GM23338 (cell line): ENCODE data around the gene UBL7. TPM values are rescaled to one million over a fixed set of nuclear protein-coding genes. Genes with fewer than 3 reads are reported as not detected.

ENCODE experiments used
- ATAC-seq: fragments of 200-7000 bp; cut with Tn5 transposase; 3 replicates; pipeline ENCODE4 v1.9.1; 2020
- DNase-seq: peaks from one replicate; pipeline ENCODE4 v3.0.0-alpha.2; 2015; ENCODE audit warnings: low spot score
- H2AFZ ChIP-seq: fragments of 200-600 bp; sonication (generic); 2 replicates; pipeline ENCODE4 v1.8.0; 2016; ENCODE audit warnings: antibody characterized with exemption, mild to moderate bottlenecking, moderate library complexity
- H3F3A ChIP-seq: fragments of 200-600 bp; sonication (generic); replicated peaks from 2 replicates; pipeline ENCODE4 v1.8.0; 2017; ENCODE audit warnings: antibody characterized with exemption, mixed run types, low read depth
- H3K27ac ChIP-seq: fragments of 200-600 bp; sonication (generic); 2 replicates; pipeline ENCODE4 v1.6.1; 2016; ENCODE audit warnings: low read depth
- H3K27me3 ChIP-seq: fragments of 200-600 bp; sonication (generic); 2 replicates; pipeline ENCODE4 v1.8.0; 2016; ENCODE audit warnings: mild to moderate bottlenecking, mixed run types, moderate library complexity; ENCODE audit not compliant: insufficient read depth
- H3K36me3 ChIP-seq: fragments of 200-600 bp; sonication (generic); 2 replicates; pipeline ENCODE4 v1.8.0; 2016; ENCODE audit warnings: mild to moderate bottlenecking; ENCODE audit not compliant: insufficient read depth
- H3K4me1 ChIP-seq: fragments of 200-600 bp; sonication (generic); 2 replicates; pipeline ENCODE4 v1.8.0; 2016; ENCODE audit warnings: mild to moderate bottlenecking, moderate library complexity; ENCODE audit not compliant: insufficient read depth
- H3K4me2 ChIP-seq: fragments of 200-600 bp; sonication (generic); 2 replicates; pipeline ENCODE4 v1.7.1; 2017; ENCODE audit warnings: mixed run types
- H3K4me3 ChIP-seq: fragments of 200-600 bp; sonication (generic); 2 replicates; pipeline ENCODE4 v1.6.1; 2016; ENCODE audit warnings: mixed run types
- H3K79me2 ChIP-seq: fragments of 200-600 bp; sonication (generic); replicated peaks from 2 replicates; pipeline ENCODE4 v1.8.0; 2017; ENCODE audit warnings: mild to moderate bottlenecking; ENCODE audit not compliant: insufficient read depth
- H3K9me2 ChIP-seq: fragments of 200-600 bp; sonication (generic); 2 replicates; pipeline ENCODE4 v1.8.0; 2017; ENCODE audit not compliant: insufficient read depth
- H4K20me1 ChIP-seq: fragments of 200-600 bp; sonication (generic); replicated peaks from 2 replicates; pipeline ENCODE4 v1.8.0; 2017; ENCODE audit warnings: mild to moderate bottlenecking; ENCODE audit not compliant: insufficient read depth
- H3K27ac Mint-ChIP-seq: 2 replicates; pipeline ENCODE4 v1.8.0; 2020; ENCODE audit warnings: inconsistent platforms, mild to moderate bottlenecking, moderate library complexity, mixed read lengths
- H3K27me3 Mint-ChIP-seq: 3 replicates; pipeline ENCODE4 v1.8.0; 2022; ENCODE audit warnings: low read depth, mild to moderate bottlenecking, moderate library complexity, mixed read lengths, inconsistent platforms; ENCODE audit not compliant: insufficient read depth, poor library complexity
- H3K36me3 Mint-ChIP-seq: 3 replicates; pipeline ENCODE4 v1.8.0; 2021; ENCODE audit warnings: low read depth, mild to moderate bottlenecking, inconsistent platforms, moderate library complexity, mixed read lengths
- H3K4me1 Mint-ChIP-seq: 3 replicates; pipeline ENCODE4 v1.8.0; 2020; ENCODE audit warnings: mild to moderate bottlenecking, inconsistent platforms, mixed read lengths
- H3K4me3 Mint-ChIP-seq: 3 replicates; pipeline ENCODE4 v1.8.0; 2021; ENCODE audit warnings: moderate library complexity, mild to moderate bottlenecking, inconsistent platforms, mixed read lengths
- H3K9me3 Mint-ChIP-seq: 3 replicates; pipeline ENCODE4 v1.8.0; 2020; ENCODE audit warnings: moderate library complexity, mild to moderate bottlenecking, inconsistent platforms, mixed read lengths
- EZH2phosphoT487 ChIP-seq: fragments of 200-600 bp; sonication (generic); IDR thresholded peaks from one replicate; pipeline ENCODE4 v1.8.1; 2018; ENCODE audit warnings: antibody characterized with exemption; ENCODE audit not compliant: unreplicated experiment
- JUNB ChIP-seq: IDR thresholded peaks from one replicate; pipeline ENCODE4 v1.6.1; 2016; ENCODE audit warnings: antibody characterized with exemption; ENCODE audit not compliant: unreplicated experiment
- STAT1 ChIP-seq: IDR thresholded peaks from one replicate; pipeline ENCODE4 v1.6.1; 2016; ENCODE audit warnings: antibody characterized with exemption; ENCODE audit not compliant: unreplicated experiment
- ZNF331 ChIP-seq: fragments of 250-450 bp; sonication (Bioruptor Pico); IDR thresholded peaks from 2 replicates; pipeline ENCODE4 v1.5.0; 2020; ENCODE audit warnings: low read depth, mild to moderate bottlenecking, moderate library complexity
- polyA plus RNA-seq: library from polyadenylated mRNA; unstranded; fragments of >200 nt; fragmentation: Nextera tagmentation; extraction: Ambion mirVana; gene quantifications from 2 replicates; pipeline ENCODE4 v1.2.1, GENCODE V29; 2016
- total RNA-seq: library from RNA; depleted of rRNA; stranded (reverse); fragments of >200 nt; shearing (Covaris generic); gene quantifications from 2 replicates; pipeline ENCODE4 v1.2.3, GENCODE V29; 2014
- TF ChIP-seq, protein P1 (sequence below): fragments of 250-450 bp; sonication (Bioruptor Pico); IDR thresholded peaks from 2 replicates; pipeline ENCODE4 v1.5.0; 2020; ENCODE audit warnings: mild to moderate bottlenecking, moderate library complexity
- TF ChIP-seq, protein P2 (sequence below): IDR thresholded peaks from one replicate; pipeline ENCODE4 v1.6.1; 2018; ENCODE audit warnings: antibody characterized with exemption; ENCODE audit not compliant: unreplicated experiment

Gene UBL7
- total and polyA plus RNA-seq, 2 experiments from 2014 or later, result 73.7 to 99.2 TPM

DNA sequence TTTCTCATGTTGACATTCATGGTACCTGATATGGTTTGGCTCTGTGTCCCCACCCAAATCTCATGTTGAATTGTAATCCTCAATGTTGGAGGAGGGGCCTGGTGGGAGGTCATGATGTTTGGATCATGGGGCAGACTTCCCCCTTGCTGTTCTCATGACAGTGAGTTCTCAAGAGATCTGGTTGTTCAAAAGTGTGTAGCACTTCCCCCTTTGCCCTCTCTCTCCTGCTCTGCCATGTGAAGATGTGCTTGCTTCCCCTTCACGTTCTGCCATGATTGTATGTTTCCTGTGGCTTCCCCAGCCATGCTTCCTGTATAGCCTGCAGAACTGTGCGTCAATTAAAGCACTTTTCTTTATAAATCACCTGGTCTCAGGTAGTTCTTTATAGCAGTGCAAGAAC lies 3.3 kb upstream of the UBL7 start (continued):
- TF ChIP-seq, protein P1, sequence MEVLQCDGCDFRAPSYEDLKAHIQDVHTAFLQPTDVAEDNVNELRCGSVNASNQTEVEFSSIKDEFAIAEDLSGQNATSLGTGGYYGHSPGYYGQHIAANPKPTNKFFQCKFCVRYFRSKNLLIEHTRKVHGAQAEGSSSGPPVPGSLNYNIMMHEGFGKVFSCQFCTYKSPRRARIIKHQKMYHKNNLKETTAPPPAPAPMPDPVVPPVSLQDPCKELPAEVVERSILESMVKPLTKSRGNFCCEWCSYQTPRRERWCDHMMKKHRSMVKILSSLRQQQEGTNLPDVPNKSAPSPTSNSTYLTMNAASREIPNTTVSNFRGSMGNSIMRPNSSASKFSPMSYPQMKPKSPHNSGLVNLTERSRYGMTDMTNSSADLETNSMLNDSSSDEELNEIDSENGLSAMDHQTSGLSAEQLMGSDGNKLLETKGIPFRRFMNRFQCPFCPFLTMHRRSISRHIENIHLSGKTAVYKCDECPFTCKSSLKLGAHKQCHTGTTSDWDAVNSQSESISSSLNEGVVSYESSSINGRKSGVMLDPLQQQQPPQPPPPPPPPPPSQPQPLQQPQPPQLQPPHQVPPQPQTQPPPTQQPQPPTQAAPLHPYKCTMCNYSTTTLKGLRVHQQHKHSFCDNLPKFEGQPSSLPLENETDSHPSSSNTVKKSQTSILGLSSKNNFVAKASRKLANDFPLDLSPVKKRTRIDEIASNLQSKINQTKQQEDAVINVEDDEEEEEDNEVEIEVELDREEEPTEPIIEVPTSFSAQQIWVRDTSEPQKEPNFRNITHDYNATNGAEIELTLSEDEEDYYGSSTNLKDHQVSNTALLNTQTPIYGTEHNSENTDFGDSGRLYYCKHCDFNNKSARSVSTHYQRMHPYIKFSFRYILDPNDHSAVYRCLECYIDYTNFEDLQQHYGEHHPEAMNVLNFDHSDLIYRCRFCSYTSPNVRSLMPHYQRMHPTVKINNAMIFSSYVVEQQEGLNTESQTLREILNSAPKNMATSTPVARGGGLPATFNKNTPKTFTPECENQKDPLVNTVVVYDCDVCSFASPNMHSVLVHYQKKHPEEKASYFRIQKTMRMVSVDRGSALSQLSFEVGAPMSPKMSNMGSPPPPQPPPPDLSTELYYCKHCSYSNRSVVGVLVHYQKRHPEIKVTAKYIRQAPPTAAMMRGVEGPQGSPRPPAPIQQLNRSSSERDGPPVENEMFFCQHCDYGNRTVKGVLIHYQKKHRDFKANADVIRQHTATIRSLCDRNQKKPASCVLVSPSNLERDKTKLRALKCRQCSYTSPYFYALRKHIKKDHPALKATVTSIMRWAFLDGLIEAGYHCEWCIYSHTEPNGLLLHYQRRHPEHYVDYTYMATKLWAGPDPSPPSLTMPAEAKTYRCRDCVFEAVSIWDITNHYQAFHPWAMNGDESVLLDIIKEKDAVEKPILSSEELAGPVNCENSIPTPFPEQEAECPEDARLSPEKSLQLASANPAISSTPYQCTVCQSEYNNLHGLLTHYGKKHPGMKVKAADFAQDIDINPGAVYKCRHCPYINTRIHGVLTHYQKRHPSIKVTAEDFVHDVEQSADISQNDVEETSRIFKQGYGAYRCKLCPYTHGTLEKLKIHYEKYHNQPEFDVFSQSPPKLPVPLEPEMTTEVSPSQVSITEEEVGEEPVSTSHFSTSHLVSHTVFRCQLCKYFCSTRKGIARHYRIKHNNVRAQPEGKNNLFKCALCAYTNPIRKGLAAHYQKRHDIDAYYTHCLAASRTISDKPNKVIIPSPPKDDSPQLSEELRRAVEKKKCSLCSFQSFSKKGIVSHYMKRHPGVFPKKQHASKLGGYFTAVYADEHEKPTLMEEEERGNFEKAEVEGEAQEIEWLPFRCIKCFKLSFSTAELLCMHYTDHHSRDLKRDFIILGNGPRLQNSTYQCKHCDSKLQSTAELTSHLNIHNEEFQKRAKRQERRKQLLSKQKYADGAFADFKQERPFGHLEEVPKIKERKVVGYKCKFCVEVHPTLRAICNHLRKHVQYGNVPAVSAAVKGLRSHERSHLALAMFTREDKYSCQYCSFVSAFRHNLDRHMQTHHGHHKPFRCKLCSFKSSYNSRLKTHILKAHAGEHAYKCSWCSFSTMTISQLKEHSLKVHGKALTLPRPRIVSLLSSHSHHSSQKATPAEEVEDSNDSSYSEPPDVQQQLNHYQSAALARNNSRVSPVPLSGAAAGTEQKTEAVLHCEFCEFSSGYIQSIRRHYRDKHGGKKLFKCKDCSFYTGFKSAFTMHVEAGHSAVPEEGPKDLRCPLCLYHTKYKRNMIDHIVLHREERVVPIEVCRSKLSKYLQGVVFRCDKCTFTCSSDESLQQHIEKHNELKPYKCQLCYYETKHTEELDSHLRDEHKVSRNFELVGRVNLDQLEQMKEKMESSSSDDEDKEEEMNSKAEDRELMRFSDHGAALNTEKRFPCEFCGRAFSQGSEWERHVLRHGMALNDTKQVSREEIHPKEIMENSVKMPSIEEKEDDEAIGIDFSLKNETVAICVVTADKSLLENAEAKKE (CRISPR knock-in tag), result no peak
- no peak for TF ChIP-seq JUNB
- TF ChIP-seq, protein P2, sequence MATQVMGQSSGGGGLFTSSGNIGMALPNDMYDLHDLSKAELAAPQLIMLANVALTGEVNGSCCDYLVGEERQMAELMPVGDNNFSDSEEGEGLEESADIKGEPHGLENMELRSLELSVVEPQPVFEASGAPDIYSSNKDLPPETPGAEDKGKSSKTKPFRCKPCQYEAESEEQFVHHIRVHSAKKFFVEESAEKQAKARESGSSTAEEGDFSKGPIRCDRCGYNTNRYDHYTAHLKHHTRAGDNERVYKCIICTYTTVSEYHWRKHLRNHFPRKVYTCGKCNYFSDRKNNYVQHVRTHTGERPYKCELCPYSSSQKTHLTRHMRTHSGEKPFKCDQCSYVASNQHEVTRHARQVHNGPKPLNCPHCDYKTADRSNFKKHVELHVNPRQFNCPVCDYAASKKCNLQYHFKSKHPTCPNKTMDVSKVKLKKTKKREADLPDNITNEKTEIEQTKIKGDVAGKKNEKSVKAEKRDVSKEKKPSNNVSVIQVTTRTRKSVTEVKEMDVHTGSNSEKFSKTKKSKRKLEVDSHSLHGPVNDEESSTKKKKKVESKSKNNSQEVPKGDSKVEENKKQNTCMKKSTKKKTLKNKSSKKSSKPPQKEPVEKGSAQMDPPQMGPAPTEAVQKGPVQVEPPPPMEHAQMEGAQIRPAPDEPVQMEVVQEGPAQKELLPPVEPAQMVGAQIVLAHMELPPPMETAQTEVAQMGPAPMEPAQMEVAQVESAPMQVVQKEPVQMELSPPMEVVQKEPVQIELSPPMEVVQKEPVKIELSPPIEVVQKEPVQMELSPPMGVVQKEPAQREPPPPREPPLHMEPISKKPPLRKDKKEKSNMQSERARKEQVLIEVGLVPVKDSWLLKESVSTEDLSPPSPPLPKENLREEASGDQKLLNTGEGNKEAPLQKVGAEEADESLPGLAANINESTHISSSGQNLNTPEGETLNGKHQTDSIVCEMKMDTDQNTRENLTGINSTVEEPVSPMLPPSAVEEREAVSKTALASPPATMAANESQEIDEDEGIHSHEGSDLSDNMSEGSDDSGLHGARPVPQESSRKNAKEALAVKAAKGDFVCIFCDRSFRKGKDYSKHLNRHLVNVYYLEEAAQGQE, result no peak

- no peaks in the 10 kb centered on the region; the same call in 1 of the 2 replicates for H3K36me3 ChIP-seq
- no peak for DNase-seq
- Mint-ChIP-seq H3K9me3 (peaks cover 9% of the 10 kb centered on the region), H3K4me3 (peak overlapping the region; percentile 21; the same call in 1 of the 3 replicates), H3K36me3 (peaks cover 41% of the 10 kb centered on the region), H3K27me3 (peaks cover 3% of the 10 kb centered on the region), H3K4me1 (peaks cover 18% of the 10 kb centered on the region), H3K27ac (no peak overlapping the region)
- no peaks in the 10 kb centered on the region for H3K27me3 ChIP-seq
- H2AFZ ChIP-seq, result no peak overlapping the region
- H3K79me2 ChIP-seq, result peaks cover 16% of the 10 kb centered on the region
- no peaks in the 10 kb centered on the region for H3K9me2 ChIP-seq
- ATAC-seq, result no peak
- no peak overlapping the region for H3K4me3 ChIP-seq
- H3K4me1 ChIP-seq, result peaks cover 15% of the 10 kb centered on the region
- H3F3A ChIP-seq, result peaks cover 12% of the 10 kb centered on the region; the same call in 1 of the 2 replicates
- H3K4me2 ChIP-seq, result no peak overlapping the region
- H4K20me1 ChIP-seq, result no peaks in the 10 kb centered on the region
- H3K27ac ChIP-seq, result no peak overlapping the region
- TF ChIP-seq JUNB (no peak), EZH2phosphoT487 (no peak), ZNF331 (CRISPR knock-in tag) (no peak), STAT1 (no peak)
- TF ChIP-seq, protein P1 (CRISPR knock-in tag), result no peak
These were observed 2.7 kb upstream of the UBL7 start for GRCh38 chr15:74463634-74464033.
